Measurements from ENCODE around the gene LRMDA. TPM values are rescaled to one million over a fixed set of nuclear protein-coding genes. Genes with fewer than 3 reads are reported as not detected.

LRMDA gene
- total RNA-seq, 4 donors from 2014 or later: 0.88 to 14.1 (median 5.1) TPM; not detected in 1

DNA sequence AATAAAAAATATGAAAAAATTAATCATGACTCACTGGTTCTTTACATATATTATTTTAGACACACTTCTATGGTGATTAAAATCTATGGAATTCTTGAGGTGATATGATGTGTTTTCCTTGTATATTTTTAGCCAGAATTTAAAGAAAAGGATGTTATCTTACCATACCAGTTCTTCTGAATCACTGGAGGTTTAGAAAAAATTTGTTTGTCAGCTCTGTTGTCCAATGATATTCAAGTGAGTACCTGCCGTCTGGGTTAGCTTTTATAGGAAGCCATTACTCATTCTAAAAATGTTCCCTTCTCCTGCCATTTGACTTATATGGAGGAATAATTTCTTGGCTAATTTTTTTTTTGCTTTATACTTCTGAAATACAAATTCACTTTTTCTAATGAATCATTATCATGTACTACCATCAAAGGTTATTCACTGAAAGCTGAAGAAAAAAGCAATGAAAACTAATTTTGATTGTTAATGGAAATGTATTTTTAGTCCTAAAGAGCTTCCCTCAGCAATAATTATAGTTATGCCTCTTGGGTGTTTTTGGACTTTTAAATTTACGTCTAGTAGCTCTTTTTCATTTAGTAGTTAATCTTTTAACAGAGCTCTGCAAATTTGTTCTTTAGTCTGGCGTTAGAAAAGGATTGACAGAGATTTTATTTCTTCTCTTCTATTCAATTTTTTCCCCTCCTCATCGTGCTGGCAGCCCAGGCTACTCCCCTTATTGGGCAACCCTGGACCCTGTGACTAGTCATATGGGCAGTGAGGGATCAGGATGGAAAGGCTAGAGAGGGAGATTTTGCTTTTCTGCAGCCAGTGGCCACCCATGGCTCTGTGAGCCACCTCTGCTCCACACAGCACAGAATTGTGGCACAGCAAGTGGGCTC is 434.2 kb downstream of the LRMDA start:
- TF ChIP-seq, protein P1, sequence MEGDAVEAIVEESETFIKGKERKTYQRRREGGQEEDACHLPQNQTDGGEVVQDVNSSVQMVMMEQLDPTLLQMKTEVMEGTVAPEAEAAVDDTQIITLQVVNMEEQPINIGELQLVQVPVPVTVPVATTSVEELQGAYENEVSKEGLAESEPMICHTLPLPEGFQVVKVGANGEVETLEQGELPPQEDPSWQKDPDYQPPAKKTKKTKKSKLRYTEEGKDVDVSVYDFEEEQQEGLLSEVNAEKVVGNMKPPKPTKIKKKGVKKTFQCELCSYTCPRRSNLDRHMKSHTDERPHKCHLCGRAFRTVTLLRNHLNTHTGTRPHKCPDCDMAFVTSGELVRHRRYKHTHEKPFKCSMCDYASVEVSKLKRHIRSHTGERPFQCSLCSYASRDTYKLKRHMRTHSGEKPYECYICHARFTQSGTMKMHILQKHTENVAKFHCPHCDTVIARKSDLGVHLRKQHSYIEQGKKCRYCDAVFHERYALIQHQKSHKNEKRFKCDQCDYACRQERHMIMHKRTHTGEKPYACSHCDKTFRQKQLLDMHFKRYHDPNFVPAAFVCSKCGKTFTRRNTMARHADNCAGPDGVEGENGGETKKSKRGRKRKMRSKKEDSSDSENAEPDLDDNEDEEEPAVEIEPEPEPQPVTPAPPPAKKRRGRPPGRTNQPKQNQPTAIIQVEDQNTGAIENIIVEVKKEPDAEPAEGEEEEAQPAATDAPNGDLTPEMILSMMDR (IDR thresholded peaks at IDR 0.05): no peak
- no peak for TF ChIP-seq POLR2A (IDR thresholded peaks at IDR 0.05)
- WGBS, 2 donors: 53 to 55% methylated on average over 4 of the region's 4 CpGs
- Histone ChIP-seq H3K9me3 (no peaks in the 10 kb centered on the region), H3K4me1 (no peaks in the 10 kb centered on the region), H3K27me3 (no peaks in the 10 kb centered on the region), H3K4me3 (no peak overlapping the region), H3K36me3 (no peaks in the 10 kb centered on the region), H3K27ac (no peak overlapping the region)
- DNase-seq: no peak
- intact Hi-C loops (cut with DNase I): no loop called here

DNA sequence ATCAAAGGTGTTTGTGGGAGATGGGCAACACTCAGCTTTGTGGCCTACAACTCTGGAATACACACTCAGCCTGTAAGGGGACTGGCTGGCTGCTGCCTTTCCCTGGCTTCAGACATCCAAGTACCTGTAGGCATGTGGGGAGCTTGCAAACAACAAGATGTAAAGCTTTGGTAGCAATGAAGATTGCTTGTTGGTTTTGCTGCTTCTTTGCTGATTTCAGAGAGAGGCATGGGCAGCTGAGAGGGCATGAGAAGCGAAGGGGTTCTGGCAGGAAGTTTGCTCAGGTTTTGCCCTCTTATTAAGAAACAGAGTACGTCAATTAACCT is 434.8 kb downstream of the LRMDA start:
- WGBS, 2 donors: 86 to 87% methylated on average over 2 of the region's 2 CpGs
- TF ChIP-seq POLR2A (IDR thresholded peaks at IDR 0.05): no peak
- TF ChIP-seq, protein P1 (IDR thresholded peaks at IDR 0.05): no peak
- no peak for DNase-seq

DNA sequence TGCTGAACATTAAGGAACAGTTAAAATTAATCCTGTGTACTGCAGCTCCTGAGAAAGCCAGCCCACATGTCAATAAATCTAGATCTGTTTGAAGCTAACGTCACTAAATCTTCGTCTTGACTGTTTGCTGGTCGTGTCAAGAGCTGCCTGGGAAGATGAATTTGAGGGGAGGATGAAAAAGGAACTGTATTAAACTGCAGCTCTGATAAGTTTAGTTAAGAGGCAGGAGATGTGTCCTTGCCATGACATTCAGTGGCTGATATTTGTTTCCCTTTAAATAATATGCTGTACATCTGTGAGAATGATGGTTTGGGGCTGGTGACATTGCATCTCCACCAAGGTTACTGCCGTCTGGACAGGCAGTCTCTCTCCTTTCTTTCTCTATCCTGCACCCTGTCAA is 435.3 kb downstream of the LRMDA start:
- 88 to 95% methylated on average over 4 of the region's 4 CpGs for WGBS, 2 donors
- H3K9me3 ChIP-seq: no peaks in the 10 kb centered on the region
- H3K27me3 ChIP-seq: no peaks in the 10 kb centered on the region
- TF ChIP-seq POLR2A (IDR thresholded peaks at IDR 0.05): no peak
- no peaks in the 10 kb centered on the region for H3K36me3 ChIP-seq
- no peak for DNase-seq
- intact Hi-C loops (cut with DNase I): no loop called here
- H3K4me1 ChIP-seq: no peaks in the 10 kb centered on the region
- H3K27ac ChIP-seq: no peak overlapping the region
- no peak overlapping the region for H3K4me3 ChIP-seq

More for the DNA sequence above, 434.8 kb downstream of the LRMDA start:
- intact Hi-C loops (cut with DNase I): no loop called here
- Histone ChIP-seq H3K36me3 (no peaks in the 10 kb centered on the region), H3K4me3 (no peak overlapping the region), H3K27me3 (no peaks in the 10 kb centered on the region), H3K4me1 (no peaks in the 10 kb centered on the region), H3K27ac (no peak overlapping the region), H3K9me3 (no peaks in the 10 kb centered on the region)

GRCh38 chr10:75868574-75868973 is 437.1 kb downstream of the LRMDA start:
- intact Hi-C loops (cut with DNase I): no loop called here
- DNase-seq: no peak
- no peak overlapping the region for H3K4me3 ChIP-seq
- no peaks in the 10 kb centered on the region for H3K9me3 ChIP-seq
- no peaks in the 10 kb centered on the region for H3K4me1 ChIP-seq
- H3K27ac ChIP-seq: no peak overlapping the region
- TF ChIP-seq POLR2A (IDR thresholded peaks at IDR 0.05): no peak
- TF ChIP-seq, protein P1 (IDR thresholded peaks at IDR 0.05): no peak
- H3K27me3 ChIP-seq: no peaks in the 10 kb centered on the region
- 89 to 90% methylated on average over 5 of the region's 5 CpGs for WGBS, 2 donors
- no peaks in the 10 kb centered on the region for H3K36me3 ChIP-seq

- no peaks in the 10 kb centered on the region for H3K27me3 ChIP-seq
- WGBS, 2 donors: 74 to 85% methylated on average over 4 of the region's 4 CpGs
These were observed 438.7 kb downstream of the LRMDA start for GRCh38 chr10:75870039-75870645.

More at GRCh38 chr10:75870039-75870645, 438.7 kb downstream of the LRMDA start:
- Histone ChIP-seq H3K27ac (no peak overlapping the region), H3K4me1 (no peaks in the 10 kb centered on the region), H3K9me3 (no peaks in the 10 kb centered on the region), H3K4me3 (no peak overlapping the region), H3K36me3 (no peaks in the 10 kb centered on the region)
- intact Hi-C loops (cut with DNase I): no loop called here
- TF ChIP-seq, protein P1 (IDR thresholded peaks at IDR 0.05): no peak
- TF ChIP-seq POLR2A (IDR thresholded peaks at IDR 0.05): no peak
- DNase-seq: no peak
